HepG2 (cell line): Measurements from ENCODE around the gene SETD1A. TPM values are rescaled to one million over a fixed set of nuclear protein-coding genes. Genes with fewer than 3 reads are reported as not detected.

Experiments used
- AGO2 ChIP-seq: fragments of 200-400 bp; formaldehyde crosslinking; optimal IDR thresholded peaks from 2 replicates; pipeline ENCODE3; 2017; ENCODE audit warnings: mild to moderate bottlenecking, low read depth, low read length, moderate library complexity
- EP300 ChIP-seq, 3 experiments: sonication (generic) in 1 of 3; formaldehyde crosslinking in 1 of 3; IDR thresholded peaks; 2 replicates each; pipeline versions ENCODE4 v1.5.1 to v1.6.1; 2011 to 2020; ENCODE audit warnings: low read depth in 2 of 3, low read length in 2 of 3, borderline replicate concordance in 1 of 3, improper control_type of control experiment in 1 of 3, mild to moderate bottlenecking in 1 of 3, missing genetic modification reagents in 1 of 3, moderate library complexity in 1 of 3
- ESRRA ChIP-seq: sonication (generic); formaldehyde crosslinking; IDR thresholded peaks from 2 replicates; pipeline ENCODE4 v1.5.1; 2020; ENCODE audit warnings: mild to moderate bottlenecking, low read depth, missing genetic modification reagents
- GFI1 ChIP-seq: sonication (generic); formaldehyde crosslinking; IDR thresholded peaks from 2 replicates; pipeline ENCODE4 v1.5.0; 2020; ENCODE audit warnings: missing genetic modification reagents, mild to moderate bottlenecking, borderline replicate concordance
- GPN1 ChIP-seq: sonication (generic); formaldehyde crosslinking; IDR thresholded peaks from 2 replicates; pipeline ENCODE4 v1.5.1; 2020; ENCODE audit warnings: missing genetic modification reagents, borderline replicate concordance
- GTF3A ChIP-seq: sonication (generic); formaldehyde crosslinking; conservative IDR thresholded peaks from 2 replicates; pipeline ENCODE4 v1.4.0; 2020; ENCODE audit warnings: mild to moderate bottlenecking, missing genetic modification reagents
- KDM2A ChIP-seq: sonication (generic); formaldehyde crosslinking; IDR thresholded peaks from 2 replicates; pipeline ENCODE4 v1.4.0; 2020; ENCODE audit warnings: low read depth, missing genetic modification reagents, borderline replicate concordance
- KDM6A ChIP-seq: IDR thresholded peaks from 2 replicates; pipeline ENCODE4 v1.6.1; 2016; ENCODE audit warnings: low read depth
- MAZ ChIP-seq, 2 experiments: sonication (generic) in 1 of 2; formaldehyde crosslinking in 1 of 2; IDR thresholded peaks; 2 replicates each; pipeline versions ENCODE4 v1.5.0 to v1.6.1; 2012 to 2020; ENCODE audit warnings: low read depth in 2 of 2, mild to moderate bottlenecking in 2 of 2, borderline replicate concordance in 1 of 2, improper control_type of control experiment in 1 of 2, low read length in 1 of 2, missing genetic modification reagents in 1 of 2, moderate library complexity in 1 of 2
- NR1H2 ChIP-seq: sonication (generic); formaldehyde crosslinking; IDR thresholded peaks from 2 replicates; pipeline ENCODE4 v1.8.1; 2022; ENCODE audit warnings: low read depth, missing genetic modification reagents, borderline replicate concordance
- POLR2G ChIP-seq: fragments of 200-400 bp; formaldehyde crosslinking; IDR thresholded peaks from 2 replicates; pipeline ENCODE4 v1.6.1; 2018; ENCODE audit warnings: mild to moderate bottlenecking, low read depth, low read length, moderate library complexity
- SALL1 ChIP-seq: sonication (generic); formaldehyde crosslinking; IDR thresholded peaks from 2 replicates; pipeline ENCODE4 v1.8.0; 2022; ENCODE audit warnings: mild to moderate bottlenecking, missing genetic modification reagents
- TFDP1 ChIP-seq: IDR thresholded peaks from 2 replicates; pipeline ENCODE4 v1.6.1; 2016; ENCODE audit warnings: missing compliant biosample characterization, missing genetic modification reagents, borderline replicate concordance
- ZBTB1 ChIP-seq: sonication (generic); formaldehyde crosslinking; IDR thresholded peaks from 2 replicates; pipeline ENCODE4 v1.4.0; 2020; ENCODE audit warnings: missing genetic modification reagents, borderline replicate concordance
- ZNF274 ChIP-seq: sonication (generic); formaldehyde crosslinking; IDR thresholded peaks from 2 replicates; pipeline ENCODE4 v1.5.1; 2020; ENCODE audit warnings: mild to moderate bottlenecking, missing genetic modification reagents
- ZNF280D ChIP-seq: sonication (generic); formaldehyde crosslinking; IDR thresholded peaks from 2 replicates; pipeline ENCODE4 v1.5.1; 2020; ENCODE audit warnings: mild to moderate bottlenecking, missing genetic modification reagents
- ZNF773 ChIP-seq: sonication (generic); formaldehyde crosslinking; IDR thresholded peaks from 2 replicates; pipeline ENCODE4 v1.4.0; 2020; ENCODE audit warnings: missing genetic modification reagents, borderline replicate concordance
- ZSCAN25 ChIP-seq: sonication (generic); formaldehyde crosslinking; IDR thresholded peaks from 2 replicates; pipeline ENCODE4 v1.8.0; 2022; ENCODE audit warnings: mild to moderate bottlenecking, missing genetic modification reagents
- polyA plus RNA-seq, 8 experiments: library from polyadenylated mRNA; depleted of rRNA in 3 of 8; stranded (reverse) in 7 of 8; unstranded in 1 of 8; fragments of >200 nt; fragmentation: Illumina TruSeq in 4 of 8; extraction: Trizol in 4 of 8; gene quantifications; 2 replicates each; pipeline versions ENCODE4 v1.2.1 to v1.2.3, GENCODE V29; 2011 to 2016; ENCODE audit warnings: low read depth in 4 of 8, missing spikeins in 1 of 8, mixed read lengths in 1 of 8; ENCODE audit not compliant: insufficient read depth in 1 of 8
- total RNA-seq, 5 experiments: library from RNA; depleted of rRNA; stranded (reverse); fragments of >200 nt; fragmentation: Illumina TruSeq; extraction: Trizol; gene quantifications; 2 replicates each; pipeline ENCODE4 v1.2.3, GENCODE V29; 2016; ENCODE audit warnings: low read depth in 1 of 5
- TF ChIP-seq, protein P1 (sequence below): IDR thresholded peaks from 2 replicates; pipeline ENCODE4 v1.6.1; 2016; ENCODE audit warnings: missing genetic modification reagents, missing compliant biosample characterization

The SETD1A gene
- total and polyA plus RNA-seq, 2 of the 13 experiments (the other 11 are each of a cell fraction or from before 2014, with no cell fraction given), result 3.8 to 5.6 TPM

- peak; percentile 94 for TF ChIP-seq KDM2A (CRISPR knock-in tag)
- TF ChIP-seq POLR2G, result peak; percentile 69
- TF ChIP-seq TFDP1 (CRISPR knock-in tag), result peak; percentile 69; the same call in 1 of the 2 replicates
- 0 out of 2 replicates have a peak, but pooled peaks have one; percentile 53 for TF ChIP-seq ZNF773 (CRISPR knock-in tag)
- TF ChIP-seq GTF3A, result 0 out of 2 replicates have a peak, but pooled peaks have one; percentile 70
- TF ChIP-seq SALL1 (CRISPR knock-in tag), result peak; percentile 42
- TF ChIP-seq KDM6A, result no peak; the same call in 1 of the 2 replicates
- TF ChIP-seq NR1H2, result peak; percentile 74; the same call in 1 of the 2 replicates
- TF ChIP-seq, protein P1, sequence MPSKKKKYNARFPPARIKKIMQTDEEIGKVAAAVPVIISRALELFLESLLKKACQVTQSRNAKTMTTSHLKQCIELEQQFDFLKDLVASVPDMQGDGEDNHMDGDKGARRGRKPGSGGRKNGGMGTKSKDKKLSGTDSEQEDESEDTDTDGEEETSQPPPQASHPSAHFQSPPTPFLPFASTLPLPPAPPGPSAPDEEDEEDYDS, result peak; percentile 37; the same call in 1 of the 2 replicates
- peak in 1 of 2 experiments; percentile 35; a peak in 2 of 4 replicates for TF ChIP-seq EP300 (IDR thresholded peaks at IDR 0.05; ENCODE audit: low read depth in 2 of 2, low read length in 2 of 2)
- peak; percentile 46; the same call in 1 of the 2 replicates for TF ChIP-seq EP300 (CRISPR knock-in tag; IDR thresholded peaks at IDR 0.05; ENCODE audit: borderline replicate concordance)
- no peak for TF ChIP-seq GPN1 (CRISPR knock-in tag)
- peak; percentile 60; the same call in 1 of the 2 replicates for TF ChIP-seq ZNF274
- peak; percentile 95 for TF ChIP-seq AGO2
- TF ChIP-seq ZSCAN25 (CRISPR knock-in tag), result peak; percentile 42; the same call in 1 of the 2 replicates
- TF ChIP-seq ZBTB1 (CRISPR knock-in tag), result no peak
- peak; percentile 60; the same call in 1 of the 2 replicates for TF ChIP-seq ESRRA
- TF ChIP-seq MAZ (IDR thresholded peaks at IDR 0.05; ENCODE audit: borderline replicate concordance, low read depth, low read length), result peak; percentile 97
- peak; percentile 97 for TF ChIP-seq MAZ (CRISPR knock-in tag; IDR thresholded peaks at IDR 0.05; ENCODE audit: low read depth)
- TF ChIP-seq ZNF280D (CRISPR knock-in tag), result no peak; the same call in 1 of the 2 replicates
- 0 out of 2 replicates have a peak, but pooled peaks have one; percentile 39 for TF ChIP-seq GFI1 (CRISPR knock-in tag)
These were observed at the start of gene SETD1A (continued) for GRCh38 chr16:30957456-30958174.
